Loucy (cell line): ENCODE measurements around the gene FAM131C.
"Not testable (repeated sequence)": the region's sequence is repeated elsewhere in the genome, so short reads cannot be mapped to it uniquely, and the experiment has no call there.

Experiments
- EZH2phosphoT487 ChIP-seq: fragments of 200-600 bp; IDR thresholded peaks from 2 replicates; pipeline ENCODE4 v1.6.1; 2018; ENCODE audit warnings: antibody characterized with exemption, mild to moderate bottlenecking, moderate library complexity, borderline replicate concordance
- TF ChIP-seq, protein P1 (sequence below): fragments of 200-600 bp; sonication (generic); conservative IDR thresholded peaks from 2 replicates; pipeline ENCODE4 v1.5.1; 2014; ENCODE audit warnings: mild to moderate bottlenecking, antibody characterized with exemption, low read length

DNA sequence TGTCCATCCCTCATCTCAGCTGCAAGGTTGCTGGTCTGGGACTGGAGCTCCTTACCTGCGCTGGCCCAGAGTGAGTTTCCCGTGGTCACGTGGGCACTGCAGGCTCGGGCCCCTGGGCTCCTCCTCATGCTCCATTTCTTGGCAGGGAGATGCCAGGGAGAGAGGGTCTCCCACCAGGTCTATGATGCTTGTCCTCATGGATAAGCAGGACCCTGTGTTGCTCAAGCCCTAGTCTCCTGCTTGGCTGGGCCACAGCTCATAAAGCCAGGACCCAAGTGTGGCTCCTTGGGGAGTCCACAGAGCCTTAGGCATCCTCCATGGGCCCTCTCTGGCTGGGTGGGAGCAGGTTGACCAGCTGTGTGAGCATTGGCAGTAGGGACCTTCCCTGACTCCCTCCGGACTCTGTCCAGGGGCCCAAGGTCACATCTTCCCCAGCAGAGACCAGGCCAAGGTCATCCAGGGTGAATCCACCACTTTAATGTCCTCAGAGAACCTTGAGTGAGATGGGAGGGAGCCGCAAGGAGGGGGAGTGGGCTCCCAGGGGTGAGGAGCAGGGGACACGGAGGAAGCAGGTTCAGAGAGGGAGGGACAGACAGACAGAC is 16.0 kb downstream of the FAM131C start:
- TF ChIP-seq, protein P1, sequence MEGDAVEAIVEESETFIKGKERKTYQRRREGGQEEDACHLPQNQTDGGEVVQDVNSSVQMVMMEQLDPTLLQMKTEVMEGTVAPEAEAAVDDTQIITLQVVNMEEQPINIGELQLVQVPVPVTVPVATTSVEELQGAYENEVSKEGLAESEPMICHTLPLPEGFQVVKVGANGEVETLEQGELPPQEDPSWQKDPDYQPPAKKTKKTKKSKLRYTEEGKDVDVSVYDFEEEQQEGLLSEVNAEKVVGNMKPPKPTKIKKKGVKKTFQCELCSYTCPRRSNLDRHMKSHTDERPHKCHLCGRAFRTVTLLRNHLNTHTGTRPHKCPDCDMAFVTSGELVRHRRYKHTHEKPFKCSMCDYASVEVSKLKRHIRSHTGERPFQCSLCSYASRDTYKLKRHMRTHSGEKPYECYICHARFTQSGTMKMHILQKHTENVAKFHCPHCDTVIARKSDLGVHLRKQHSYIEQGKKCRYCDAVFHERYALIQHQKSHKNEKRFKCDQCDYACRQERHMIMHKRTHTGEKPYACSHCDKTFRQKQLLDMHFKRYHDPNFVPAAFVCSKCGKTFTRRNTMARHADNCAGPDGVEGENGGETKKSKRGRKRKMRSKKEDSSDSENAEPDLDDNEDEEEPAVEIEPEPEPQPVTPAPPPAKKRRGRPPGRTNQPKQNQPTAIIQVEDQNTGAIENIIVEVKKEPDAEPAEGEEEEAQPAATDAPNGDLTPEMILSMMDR = not testable (repeated sequence)
- TF ChIP-seq EZH2phosphoT487 = not testable (repeated sequence)
